NCI-H1694 treated with DMSO at 0.1 percent for 48 hours (cell line): ENCODE measurements around the gene RGS14.
"Not testable (repeated sequence)": the region's sequence is repeated elsewhere in the genome, so short reads cannot be mapped to it uniquely, and the experiment has no call there.

ENCODE experiments used
- DNase-seq: peaks from one replicate; lab custom pipeline; 2025; lab: John Stamatoyannopoulos, UW

The RGS14 gene

DNA sequence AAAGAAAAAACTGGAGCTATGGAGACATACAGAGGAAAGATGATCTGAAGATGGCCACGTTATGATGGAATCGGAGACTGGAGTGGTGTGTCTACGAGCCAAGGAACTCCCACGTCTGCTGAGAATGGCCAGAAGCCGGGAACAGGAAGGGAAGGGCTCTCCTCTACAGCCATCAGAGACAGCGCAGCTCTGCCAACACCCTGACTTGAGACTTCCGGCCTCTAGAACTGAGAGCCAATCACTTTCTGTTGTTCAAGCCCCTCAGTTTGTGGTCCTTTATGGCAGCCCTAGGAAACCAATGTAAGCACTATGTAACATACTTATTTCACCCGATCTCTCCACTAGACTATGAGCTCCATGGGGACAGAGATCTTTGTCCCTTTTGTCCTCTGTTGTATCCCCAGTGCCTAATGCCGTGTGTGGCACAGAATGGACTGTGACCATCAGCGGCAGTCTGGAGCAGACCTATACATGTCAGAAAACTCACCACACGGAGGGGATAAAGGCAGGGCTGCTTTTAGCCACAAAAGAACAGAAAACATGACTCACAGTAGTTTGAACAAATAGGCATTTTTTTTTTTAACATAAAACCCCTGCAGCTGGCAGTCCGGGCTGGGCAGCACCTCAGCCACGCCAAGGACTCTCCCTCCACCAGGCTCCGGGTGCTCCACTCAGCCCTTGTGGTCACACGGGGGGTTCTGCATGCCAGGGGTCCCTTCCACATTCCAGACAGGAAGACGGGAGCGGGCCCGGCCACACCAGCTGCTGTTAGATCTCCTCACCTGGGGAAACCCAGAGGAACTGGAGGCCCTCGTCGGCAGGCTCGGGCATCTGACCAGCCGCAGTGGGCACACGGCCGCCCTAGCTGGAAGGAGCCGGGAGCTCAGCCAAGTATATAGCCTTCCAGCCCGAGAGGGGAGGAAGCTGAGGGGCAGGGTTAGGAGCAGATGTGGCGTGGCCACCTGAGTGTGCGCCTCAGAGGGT lies 29.9 kb upstream of the RGS14 start:
- no peak for DNase-seq

DNA sequence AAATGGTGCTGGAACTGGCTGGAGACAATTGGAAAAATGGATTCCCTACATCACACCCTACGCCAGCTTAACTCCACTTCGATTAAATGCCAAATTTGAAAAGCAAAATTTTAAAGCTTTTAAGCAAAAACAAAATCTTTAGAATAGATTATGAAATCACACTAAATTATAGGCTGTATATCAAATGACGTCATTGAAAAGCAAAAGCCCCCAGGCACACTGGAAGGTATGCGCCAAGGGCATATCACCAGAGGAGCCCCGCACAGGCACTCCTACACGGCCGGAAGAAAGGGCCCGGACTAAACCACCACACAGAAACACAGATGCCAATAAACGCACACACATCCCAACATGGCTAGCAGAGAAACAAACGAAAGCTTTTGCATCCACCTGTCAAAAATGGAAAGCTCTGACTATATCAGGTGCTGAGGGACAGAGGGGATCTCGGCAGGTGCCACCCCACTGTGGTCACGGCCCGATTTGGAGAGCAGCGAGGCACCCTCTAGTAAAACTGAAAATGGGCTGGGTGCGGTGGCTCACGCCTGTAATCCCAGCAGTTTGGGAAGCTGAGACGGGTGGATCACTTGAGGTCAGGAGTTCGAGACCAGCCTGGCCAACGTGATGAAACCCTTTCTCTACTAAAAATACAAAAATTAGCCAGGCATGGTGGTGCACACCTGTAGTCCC lies 29.0 kb upstream of the RGS14 start:
- DNase-seq: no peak

DNA sequence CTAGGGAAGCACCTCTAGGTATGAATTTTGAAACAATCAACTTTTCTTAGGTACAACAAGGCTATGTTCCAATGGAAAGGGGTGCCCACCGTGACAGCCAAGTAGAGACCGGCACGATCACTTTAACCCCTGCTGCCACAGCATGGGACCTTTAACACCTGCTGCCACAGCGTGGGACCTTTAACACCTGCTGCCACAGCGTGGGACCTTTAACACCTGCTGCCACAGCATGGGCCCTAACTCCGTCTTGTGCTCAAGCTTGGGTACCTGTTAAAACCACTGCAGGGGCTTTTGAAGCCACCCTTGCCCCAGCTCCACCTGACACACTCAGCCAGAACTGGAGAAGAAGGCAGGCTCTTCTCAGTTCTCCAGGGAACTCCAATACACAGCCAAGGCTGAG lies 27.8 kb upstream of the RGS14 start:
- DNase-seq: no peak

DNA sequence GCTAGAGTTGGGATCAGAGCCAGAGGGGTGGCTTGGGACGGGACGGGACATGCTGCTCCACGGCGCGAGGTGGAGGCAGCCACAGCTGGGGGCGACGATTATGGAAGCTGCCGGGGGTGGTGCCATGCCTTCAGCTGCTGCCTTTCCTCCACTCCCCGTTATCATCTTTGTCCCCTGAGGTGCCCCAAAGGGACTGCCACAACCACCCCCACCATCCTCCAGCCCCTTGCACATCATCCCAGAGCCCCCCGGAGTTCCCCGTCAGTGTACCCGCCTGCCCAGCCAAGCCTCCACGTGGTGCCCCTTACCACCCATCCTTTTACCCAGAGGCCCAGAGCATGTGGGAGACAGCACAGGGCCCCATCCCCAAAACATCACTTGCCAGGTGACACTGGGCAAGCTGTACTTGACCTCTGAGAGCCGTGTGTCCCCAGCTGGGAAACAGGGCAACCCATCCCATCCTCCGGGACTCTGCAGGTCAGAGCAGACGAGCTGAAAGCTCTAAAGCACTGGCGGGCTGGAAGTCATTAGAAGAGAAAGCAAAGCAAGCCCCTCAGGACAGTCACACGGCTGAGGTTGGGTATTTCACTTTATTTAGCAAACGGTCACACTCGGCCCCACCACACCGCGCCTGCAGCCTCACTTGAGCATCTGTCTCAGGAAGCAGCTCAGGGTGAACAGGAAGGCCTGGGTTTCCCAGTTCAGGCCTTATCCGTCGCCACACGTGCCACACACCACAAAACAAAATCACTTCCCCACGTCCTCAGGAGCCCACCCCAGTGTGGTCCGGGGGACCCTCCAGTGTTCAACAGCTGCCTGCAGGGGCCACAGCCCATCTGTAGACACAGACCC lies 26.5 kb upstream of the RGS14 start:
- DNase-seq: no peak

DNA sequence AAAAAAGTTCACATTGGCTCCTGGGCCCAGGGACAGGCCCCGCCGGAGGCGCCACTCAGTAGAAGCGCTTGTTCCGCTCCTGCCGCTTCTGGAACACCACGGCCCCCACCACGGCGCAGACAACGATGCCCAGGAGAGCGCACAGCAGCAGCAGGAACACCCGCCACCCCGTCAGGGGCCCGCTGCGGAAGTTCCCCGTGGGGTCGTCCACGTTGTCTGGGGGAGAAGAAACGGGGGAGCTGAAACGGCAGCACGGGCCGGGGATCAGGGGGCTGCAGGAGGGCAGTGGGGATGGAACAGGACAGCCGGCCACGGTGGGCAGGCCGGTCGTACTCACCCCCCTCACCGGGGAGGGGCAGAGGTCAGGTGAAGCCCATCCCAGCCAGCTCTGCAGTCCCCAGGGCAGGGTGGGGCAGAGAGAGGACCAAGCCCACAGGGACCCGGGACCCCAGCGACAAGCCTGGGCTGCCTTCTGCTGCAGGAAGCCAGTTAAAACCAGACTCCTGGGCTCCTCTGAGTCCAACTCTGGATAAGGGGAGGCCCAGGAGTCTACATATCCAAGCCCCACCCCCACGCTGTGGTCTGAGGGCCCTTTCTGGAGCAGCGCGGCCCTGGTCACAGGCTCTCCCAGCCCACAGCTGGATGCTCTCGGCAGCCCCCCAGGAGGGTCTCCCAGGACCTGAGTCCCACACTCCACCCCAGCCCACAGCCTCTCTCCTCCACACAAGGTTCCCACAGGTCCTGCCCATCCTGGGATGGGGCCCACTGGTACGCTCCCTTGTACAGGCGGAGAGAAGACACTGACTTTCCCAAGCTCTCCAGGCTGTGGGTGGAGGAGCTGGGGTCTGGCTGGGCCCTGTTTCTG lies 25.5 kb upstream of the RGS14 start:
- DNase-seq: no peak

DNA sequence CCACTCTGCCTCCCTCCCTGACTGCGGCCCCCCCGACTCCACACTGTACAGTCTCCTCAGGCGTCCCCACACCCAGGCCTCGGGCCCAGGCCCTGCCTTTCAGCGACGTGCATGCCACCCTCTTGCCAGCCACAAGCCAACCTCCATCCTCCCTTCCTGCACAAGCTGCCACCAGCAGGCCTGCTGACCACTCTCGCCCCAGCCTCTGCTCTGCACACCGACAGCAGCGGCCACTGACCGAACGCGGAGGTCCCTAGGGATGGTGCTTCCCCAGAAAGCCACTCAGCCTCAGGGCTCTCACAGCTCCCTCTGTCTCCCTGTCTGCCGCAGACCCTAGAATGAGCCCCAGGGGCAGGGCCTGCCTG lies 24.8 kb upstream of the RGS14 start:
- no peak for DNase-seq

DNA sequence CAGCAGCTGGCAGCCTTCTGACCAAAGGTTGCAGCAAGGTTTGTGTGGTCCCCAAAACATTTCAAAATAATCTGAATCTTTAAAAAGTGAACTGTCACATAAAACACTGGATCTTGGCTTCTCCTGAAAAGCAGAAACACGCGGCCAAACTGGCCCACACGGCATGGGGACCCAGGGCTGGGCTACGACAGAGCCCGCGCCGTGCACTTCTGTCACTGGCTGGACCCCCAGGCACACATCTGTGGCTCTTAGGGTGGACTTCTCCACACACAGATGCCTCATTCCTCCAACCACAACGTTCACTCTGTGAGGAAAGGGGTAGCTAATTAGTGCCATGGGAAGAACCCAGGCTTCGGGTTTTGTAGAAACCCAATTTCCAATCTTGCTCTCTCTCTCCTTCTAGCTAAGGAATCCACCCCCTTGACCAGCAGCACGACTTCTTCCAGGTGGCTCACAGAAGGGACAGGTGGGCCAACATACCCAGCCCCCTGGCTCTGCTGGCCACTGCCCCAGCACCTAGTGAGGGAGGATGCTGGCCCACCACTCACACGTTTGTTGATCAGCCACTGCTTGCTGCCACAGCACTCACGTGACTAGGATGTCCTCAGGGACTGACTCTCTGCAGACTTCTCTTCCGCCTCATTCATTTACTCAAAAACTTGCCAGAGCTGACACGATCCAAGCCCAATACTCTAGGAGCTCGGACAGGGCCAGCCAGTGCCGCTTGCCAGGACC lies 24.1 kb upstream of the RGS14 start:
- DNase-seq: no peak

DNA sequence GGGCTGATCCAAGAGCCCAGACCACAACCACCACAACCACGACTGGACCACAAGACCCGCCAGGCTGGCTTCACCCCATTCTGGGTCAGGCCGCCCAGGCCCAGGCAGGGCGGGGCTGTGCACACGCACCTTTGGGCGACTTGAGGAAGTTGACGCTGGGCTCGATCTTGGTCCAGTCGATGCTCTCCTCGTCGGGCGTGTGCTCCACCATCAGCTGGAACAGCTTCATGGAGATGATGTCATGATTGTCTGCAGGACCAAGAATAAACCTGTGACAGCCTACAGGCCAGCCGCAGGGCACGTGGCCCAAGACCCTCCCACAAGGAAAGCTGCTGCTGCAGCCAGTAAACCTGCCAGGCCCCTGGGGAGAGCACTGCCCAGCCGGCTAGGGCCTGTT lies 23.6 kb upstream of the RGS14 start:
- DNase-seq: no peak

DNA sequence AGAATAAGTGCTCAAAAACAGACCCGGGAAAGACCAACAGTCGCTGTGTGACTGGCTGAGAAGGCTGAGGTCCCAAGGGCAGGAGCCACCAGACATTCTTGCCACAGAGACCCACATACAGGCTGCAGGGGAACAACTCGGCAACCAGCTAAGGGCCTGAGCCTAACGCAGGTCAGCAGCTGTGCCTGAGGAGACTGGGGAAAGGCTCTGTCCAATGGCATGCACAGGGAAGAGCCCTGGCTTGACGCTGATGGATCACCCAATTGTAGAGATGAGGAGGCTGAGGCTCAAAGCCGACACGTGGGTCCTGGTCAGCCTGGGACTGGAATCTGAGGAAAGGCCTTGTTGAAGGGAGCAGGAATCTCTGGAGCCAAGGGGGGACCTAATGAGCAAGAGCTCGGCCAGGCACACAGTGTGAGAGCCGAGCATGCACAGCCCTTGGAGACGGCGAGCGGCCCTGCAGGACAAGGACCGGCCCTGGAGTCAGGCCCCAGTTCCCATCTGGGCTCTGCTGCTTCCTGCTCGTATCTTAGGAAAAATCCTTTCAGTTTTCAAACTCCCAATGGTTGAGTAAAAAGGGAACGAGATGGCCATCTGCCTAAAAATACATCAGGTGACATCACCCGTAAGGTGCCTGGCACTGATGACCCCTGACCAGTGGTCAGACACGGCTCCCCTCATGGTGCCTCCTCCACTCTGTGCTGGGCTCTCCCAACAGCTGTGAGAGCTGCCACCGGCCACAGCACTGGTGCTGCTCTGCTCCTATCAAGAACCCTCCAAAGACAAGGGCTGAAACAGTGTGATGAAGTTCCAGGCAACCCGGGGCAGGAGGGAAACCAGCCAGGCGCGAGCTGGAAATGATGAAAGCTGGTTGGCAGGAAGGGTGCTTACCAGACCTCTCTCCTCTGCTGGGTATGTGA lies 22.7 kb upstream of the RGS14 start:
- no peak for DNase-seq

DNA sequence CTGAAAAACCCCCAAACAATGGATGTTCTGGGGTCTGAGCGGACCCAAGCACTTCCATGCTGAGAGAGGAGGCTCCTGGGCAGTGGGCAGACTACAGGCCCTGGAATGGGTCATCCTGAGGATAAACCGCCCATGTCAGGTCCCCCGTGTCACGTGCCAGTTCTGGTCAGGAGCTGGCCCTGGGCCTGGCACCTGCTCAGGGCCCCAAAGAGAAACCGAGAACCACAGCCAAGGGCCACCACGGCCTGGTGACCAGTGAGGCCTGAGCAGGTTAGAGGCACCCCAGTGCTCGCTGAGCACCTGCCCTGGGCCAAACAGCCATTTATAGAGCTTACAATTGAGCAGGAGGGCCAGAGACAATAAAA lies 22.0 kb upstream of the RGS14 start:
- no peak for DNase-seq

DNA sequence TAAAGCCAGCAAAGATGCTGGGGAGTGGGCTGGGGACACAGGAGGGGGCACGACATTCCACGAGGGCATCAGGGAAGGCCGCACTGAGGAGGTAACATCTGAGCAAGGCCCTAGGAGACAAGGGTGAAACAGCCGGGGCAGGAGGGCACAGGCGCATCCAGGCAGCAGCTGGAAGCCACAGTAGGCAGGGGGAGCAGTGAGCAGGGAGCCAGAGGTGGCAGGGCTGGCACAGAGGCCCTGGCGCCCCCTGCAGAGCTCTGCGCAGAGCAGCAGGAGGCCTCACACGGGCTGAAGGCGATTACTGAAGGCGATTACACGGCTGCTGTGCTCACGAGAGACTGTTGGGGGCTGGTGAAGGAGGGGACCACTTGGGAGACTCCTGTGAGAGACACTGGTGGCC lies 21.6 kb upstream of the RGS14 start:
- peak; percentile 51 for DNase-seq

DNA sequence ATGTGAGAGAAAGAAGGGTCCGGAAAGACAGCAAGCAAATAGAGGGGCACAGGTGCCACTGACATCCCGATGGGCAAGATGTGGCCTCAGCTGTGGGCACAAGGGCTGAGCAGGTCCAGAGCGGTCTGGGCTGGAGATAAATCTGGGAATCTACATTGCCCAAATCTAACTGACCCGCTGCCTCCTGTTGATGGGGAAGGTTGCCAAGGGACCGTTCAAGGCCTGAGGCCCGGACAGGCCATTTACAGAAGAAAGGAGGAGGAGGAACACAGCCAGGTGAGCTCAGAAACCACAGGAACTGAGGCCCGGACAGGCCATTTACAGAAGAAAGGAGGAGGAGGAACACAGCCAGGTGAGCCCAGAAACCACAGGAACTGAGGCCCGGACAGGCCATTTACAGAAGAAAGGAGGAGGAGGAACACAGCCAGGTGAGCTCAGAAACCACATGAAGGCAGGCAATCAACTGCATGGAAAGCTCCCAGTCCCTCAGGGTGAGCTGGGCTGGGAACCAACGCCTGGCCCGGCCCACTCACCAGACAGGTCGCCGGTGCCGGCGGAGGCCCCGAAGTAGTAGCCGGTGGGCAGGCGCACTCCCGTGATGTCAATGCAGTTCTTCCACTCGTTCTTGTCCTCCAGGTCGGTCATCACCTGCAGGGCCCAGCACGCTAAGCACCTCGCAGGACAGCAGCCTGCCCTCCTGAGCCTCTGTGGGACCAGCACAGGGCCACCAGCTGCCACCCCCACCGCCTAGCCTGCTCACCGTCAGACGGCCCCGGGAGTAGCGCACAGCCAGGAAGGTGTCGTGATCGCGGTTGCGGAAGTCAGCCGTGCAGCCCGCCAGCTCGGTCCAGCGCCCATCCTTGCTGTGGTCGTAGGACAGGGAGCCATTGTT lies 20.9 kb upstream of the RGS14 start:
- no peak for DNase-seq

DNA sequence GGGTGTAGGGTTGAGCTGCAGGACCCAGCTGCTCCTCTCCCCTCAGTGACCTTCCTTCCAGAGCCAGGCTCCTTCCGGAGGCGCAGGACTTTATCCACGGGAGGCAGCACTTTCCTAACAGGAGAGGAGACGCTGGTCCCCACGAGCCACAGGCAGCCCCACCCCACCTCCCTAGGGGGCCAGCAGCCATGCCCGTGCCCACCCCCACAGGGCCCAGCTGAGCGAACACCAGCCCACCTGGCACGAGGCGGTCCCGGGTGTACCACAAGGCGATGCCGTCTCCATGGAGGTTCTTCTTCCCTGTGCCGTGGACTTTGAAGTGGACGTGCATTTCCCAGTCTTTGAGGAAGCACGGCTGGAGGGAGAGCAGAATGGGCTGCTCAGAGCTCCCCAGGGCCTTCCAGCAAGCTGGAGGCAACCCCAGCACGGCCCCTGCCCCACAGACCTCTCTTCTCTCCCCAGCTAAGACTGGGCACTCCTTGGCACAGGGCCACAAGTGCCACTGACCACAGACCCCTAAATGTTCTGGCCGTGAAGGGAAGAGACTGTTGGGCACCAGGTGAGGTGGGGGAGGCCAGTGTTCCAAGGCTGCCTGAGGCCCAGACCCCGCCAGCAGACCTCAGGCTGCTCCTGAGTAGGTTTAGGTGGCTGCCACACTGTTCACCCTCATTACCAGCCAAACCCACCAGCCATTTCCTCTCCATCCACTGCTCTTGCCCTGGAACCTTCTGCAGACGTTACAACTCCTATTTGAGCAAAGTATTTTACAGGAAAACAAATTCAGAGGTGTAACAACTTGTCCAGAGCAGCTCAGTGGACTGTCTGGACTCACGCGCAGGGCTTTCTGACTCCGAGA lies 19.2 kb upstream of the RGS14 start:
- DNase-seq: no peak

DNA sequence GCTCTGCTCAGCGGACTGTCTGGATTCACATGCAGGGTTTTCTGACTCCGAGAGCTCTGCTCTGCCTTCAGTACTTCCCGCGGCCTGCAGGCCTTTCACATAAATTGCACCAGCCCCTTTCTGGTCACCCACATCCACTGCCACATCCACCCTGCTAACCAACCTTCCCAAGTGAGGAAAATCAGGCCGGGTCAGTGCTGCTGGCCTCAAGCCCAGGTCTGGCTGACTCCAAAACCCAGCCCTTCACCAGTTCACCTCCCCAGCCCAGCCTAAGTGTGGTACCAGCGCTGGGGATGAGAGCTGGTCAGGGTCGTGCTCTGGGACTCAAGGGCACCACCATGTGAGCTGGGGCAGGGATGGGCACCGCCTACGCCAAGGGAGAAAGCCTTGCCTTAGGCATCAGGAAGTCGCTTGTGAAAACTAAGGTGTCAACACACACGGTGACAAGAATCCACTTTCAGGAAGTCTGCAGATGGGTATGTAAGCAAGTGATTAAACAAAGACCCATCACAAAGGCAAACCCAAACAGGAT lies 18.6 kb upstream of the RGS14 start:
- DNase-seq: no peak

DNA sequence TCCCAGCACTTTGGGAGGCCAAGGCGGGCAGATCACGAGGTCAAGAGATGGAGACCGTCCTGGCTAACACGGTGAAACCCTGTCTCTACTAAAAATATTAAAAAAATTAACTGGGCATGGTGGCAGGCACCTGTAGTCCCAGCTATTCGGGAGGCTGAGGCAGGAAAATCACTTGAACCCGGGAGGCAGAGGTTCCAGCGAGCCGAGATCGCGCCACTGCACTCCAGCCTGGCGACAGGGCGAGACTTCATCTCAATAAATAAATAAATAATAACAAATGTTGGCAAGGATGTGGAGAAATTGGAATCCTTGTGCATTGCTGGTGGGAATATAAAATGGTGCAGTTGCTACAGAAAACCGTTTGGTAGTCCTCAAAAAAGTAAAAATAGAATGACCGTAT lies 14.7 kb upstream of the RGS14 start:
- not testable (repeated sequence) for DNase-seq

DNA sequence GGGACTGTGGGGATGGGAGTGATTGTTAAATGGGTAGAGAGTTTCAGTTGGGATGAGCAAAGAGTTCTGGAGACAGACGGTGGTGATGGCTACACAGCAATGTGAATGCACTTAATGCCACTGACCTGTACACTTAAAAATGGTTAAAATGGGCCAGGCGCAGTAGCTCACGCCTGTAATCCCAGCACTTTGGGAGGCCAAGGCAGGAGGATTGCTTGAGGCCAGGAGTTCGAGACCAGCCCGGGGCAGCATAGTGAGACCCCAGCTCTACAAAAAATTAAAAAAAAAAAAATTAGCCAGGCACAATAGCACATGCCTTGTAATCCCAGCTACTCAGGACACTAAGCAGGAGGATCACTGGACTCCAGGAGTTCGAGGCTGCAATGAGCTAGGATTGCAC lies 13.9 kb upstream of the RGS14 start:
- no peak for DNase-seq

DNA sequence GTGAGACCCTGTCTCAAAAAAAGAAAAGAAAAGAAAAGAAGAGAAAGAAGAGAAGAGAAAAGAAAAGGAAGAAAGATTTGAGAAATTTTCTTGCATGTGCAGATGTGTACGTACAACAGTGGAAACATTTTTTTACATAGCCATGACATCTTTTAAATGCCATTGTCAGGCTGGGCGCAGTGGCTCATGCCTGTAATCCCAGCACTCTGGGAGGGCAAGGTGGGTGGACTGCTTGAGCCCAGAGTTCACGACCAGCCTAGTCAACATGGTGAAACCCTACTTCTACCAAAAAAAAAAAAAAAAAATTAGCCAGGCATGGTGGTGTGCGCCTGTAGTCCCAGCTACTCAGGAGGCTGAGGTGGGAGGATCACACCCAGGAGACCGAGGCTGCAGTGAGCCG lies 12.8 kb upstream of the RGS14 start:
- DNase-seq: no peak

DNA sequence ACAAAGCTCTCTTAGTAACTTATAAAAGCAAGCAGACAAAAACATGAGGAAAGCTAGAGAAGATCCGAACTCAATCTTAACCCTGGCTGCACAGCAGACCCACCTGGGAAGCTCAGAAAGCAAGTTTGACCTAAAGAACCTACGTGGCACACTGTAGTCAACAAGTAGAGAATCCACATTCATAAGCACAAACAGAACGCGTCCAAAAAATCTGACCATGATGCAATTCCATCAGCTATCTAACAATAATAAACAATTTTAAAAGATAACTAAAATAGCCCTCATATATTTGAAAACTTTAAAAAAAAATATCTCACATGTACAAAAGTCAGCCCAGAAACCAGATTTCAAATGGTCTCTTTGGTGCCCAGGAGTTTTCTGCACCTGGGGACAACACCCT lies 10.9 kb upstream of the RGS14 start:
- no peak for DNase-seq
